NCI-H2227 (cell line): ENCODE data around the gene HTRA3.

Source experiments
- DNase-seq: peaks from one replicate; lab custom pipeline; 2025; ENCODE audit not compliant: unreplicated experiment; lab: John Stamatoyannopoulos, UW

The HTRA3 gene

GRCh38 chr4:8291036-8291682 is 21.6 kb downstream of the HTRA3 start:
- DNase-seq, result no peak

- DNase-seq, result no peak
Observed at GRCh38 chr4:8291701-8292477, 22.3 kb downstream of the HTRA3 start.

DNA sequence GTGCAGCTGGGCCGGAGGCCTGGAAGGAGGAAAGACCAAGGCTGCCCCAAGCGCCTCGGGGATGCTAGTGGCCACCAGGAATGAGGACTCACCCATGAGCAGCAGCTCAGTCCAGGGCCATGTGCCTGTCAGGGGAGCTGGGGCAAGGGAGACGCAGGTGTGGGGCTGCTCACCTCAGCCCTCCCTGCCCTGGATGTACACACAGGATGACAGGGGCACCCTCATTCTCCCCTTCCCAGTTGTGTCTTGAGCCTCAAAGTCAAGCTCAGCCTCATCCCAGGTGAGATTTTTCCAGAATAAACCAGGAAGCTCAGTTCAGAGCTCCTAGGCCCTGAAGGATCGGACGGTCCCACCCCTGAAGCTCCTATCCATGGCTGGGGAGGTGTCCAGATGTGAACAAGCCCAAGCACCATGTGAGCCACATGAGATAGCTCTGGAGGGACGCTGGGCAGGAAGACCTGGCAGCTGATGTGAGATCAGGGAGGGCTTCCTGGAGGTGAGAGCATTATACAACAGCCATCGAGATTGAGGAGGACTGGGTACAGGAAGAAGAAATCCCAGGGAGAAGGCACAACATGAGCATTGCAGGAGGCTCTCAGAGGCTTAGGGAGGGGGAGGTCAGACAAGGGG is 23.0 kb downstream of the HTRA3 start:
- no peak for DNase-seq

DNA sequence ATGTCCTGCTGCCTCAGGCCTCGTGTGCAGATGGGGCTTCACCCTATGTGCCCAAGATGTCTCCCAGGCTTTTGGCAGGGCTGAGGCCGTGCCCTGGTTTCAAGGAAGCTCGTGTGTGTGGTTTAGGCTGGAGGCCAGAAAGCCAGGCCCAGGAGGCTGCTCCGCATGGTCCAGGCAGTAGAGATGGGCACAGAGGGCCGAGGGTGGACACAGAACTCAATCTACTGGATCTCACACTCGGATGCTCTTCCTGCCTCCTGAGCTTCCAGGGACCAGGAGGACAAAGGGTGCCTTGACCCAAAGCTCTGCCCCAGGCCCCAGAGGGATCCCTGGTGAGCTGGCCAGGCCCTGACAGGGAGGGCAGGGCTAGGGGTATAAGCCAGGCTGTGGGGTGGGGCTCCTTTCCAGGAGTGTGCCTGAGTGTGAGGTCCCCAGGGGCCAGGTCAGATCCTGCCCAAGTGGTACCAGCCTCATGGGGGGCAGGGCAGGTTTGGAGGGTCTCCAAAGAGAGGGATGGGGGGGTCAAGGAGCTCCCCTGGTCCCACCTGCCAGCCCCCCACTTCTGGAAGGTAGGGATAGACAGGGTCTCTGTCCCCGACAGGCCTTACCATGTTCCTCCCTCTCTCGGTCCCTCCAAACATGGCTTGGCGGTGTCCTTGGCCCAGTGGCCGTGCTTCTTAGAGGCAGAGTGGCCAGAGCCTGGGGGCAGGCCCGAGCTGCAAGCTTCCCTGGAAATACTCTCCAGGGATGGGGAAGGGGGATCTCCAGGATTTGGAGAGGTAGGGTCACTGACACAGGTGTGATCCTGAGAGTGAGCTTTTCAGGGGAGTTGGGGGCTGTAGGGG is 23.8 kb downstream of the HTRA3 start:
- DNase-seq, result no peak

DNA sequence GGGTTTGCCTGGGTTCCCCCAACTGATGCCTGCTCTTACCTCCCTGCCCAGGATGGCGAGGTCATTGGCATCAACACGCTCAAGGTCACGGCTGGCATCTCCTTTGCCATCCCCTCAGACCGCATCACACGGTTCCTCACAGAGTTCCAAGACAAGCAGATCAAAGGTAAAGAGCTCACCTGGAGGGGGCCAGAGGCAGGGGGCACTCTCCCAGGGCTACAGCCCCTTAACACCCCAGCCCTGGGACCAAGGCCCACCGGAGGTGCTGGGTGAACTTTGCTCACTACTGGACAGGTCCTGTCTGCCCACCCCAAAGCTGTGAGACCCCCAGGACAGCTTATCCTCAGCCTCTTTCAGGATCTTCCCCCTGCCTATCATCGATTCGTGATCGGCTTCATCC is 24.5 kb downstream of the HTRA3 start:
- no peak for DNase-seq

GRCh38 chr4:8294775-8295174 is 25.2 kb downstream of the HTRA3 start:
- DNase-seq, result no peak

- DNase-seq, result no peak
Observed at GRCh38 chr4:8295471-8295870, 25.9 kb downstream of the HTRA3 start.

DNA sequence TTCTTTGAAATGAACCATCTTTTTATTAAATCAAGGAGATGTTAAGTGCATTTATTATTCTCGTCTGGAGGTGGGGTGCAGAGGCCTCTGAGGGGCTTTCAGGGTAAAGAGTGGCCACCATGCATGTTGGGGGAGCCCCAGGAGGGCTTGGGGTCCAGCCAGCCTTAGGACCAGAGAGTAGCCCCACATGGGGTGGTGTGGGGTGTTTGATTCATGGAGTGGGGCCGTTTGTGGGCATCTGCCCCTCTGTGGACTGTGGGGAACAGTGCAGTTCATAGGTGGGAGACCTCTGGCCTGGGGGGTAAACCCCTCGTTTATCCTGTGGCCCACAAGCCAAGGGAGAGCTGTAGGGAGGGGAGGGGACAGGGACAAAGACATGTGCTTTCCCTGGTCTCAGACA is 26.9 kb downstream of the HTRA3 start:
- no peak for DNase-seq

DNA sequence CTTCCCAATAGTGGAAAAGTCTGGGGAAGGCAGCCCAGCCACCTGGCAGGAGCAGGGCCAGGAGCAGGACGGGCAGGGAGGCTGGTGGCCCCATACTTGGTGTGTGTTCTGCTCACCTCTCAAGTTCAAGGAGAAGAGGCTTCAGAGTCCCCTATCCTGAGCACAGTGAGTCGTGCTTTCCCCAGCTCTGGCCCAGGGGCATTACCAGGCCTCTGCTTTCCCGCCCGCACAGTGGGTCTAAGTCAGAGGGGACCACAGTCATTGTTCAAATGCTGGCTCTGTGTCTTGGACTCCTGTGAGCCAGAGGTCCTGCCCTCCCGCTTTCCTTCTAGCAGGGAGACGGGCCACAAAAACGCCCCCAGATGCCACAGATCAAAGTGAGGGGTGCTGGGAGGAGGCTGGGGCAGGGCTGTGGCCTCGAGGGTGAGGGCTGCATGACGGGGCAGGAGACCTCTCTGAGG is 27.6 kb downstream of the HTRA3 start:
- DNase-seq, result no peak

GRCh38 chr4:8297691-8298485 is 28.3 kb downstream of the HTRA3 start:
- no peak for DNase-seq

DNA sequence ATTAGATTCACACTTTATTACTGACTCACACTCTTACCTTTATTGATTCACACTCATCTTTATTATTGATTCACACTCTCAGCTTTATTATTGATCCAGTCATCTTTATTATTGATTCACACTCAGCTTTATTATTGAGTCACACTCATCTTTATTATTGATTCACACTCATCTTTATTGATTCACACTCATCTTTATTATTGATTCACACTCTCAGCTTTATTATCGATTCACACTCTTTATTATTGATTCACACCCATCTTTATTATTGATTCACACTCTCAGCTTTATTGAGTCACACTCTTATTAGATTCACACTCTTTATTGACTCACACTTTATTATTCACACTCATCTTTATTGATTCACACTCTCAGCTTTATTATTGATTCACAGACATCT is 31.3 kb downstream of the HTRA3 start:
- DNase-seq, result no peak

DNA sequence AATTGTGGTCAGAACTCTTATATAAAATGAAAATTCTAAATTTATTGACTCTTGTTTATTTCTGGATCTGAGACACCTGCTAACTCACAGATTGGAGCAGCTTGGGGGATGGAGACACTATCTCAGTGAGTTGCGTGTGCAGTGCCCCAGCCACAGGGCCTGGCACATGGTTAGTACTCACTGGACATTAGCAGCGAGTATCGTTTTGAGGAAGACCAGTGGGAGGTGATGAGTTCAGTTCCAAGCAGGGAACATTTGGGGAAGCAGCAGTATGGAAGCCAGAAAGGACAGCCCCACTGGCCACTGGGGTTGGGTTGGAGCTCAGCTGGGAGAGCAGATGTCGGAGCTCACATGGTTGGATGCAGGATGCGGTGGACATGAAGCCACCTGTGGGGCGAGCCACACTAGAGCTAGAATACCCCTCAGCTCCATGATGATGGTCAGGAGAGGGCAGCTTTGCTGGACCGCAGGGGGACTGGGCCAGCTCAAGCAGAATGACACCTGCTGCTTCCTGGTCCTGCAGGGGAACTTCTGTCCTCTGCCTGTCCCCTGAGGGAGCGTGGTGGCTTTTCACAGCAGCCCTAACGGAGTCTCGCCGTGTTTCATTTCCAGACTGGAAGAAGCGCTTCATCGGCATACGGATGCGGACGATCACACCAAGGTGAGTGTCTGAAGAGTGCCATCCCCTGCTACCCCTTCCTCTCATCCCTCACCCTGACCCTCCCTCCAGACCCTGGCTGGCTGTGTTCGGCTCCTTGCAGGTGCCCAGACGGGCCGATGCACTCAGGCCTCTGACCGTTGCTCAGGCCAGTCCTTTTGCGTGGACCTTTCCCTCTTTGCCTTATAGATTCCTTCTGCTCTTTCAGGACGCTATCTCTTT is 32.5 kb downstream of the HTRA3 start:
- DNase-seq, result no peak

- DNase-seq, result no peak
Observed at GRCh38 chr4:8303081-8303480, 33.5 kb downstream of the HTRA3 start.

- no peak for DNase-seq
Observed at GRCh38 chr4:8303485-8304281, 34.1 kb downstream of the HTRA3 start.

- no peak for DNase-seq
Observed at GRCh38 chr4:8304827-8305695, 35.5 kb downstream of the HTRA3 start.

DNA sequence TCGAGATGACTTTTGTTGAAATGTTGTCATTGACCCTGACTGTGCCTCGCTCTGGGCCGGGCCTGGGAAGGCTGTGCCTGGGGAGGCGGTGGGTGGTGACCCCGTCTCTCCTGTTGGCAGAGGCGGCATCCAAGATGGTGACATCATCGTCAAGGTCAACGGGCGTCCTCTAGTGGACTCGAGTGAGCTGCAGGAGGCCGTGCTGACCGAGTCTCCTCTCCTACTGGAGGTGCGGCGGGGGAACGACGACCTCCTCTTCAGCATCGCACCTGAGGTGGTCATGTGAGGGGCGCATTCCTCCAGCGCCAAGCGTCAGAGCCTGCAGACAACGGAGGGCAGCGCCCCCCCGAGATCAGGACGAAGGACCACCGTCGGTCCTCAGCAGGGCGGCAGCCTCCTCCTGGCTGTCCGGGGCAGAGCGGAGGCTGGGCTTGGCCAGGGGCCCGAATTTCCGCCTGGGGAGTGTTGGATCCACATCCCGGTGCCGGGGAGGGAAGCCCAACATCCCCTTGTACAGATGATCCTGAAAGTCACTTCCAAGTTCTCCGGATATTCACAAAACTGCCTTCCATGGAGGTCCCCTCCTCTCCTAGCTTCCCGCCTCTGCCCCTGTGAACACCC is 36.4 kb downstream of the HTRA3 start:
- no peak for DNase-seq

GRCh38 chr4:8306511-8307021 is 37.0 kb downstream of the HTRA3 start:
- no peak for DNase-seq
